ENCODE results near the gene IZUMO4.

IZUMO4 gene

GRCh38 chr19:2079076-2079864, 17.4 kb upstream of the IZUMO4 start:
- H3K9ac ChIP-seq (ENCODE audit: low read depth, low read length), result no peak overlapping the region; the same call in 1 of the 2 replicates

GRCh38 chr19:2079865-2080301, 16.8 kb upstream of the IZUMO4 start:
- H4K20me1 ChIP-seq (ENCODE audit: insufficient read depth, low read length), result peaks cover 78% of the 10 kb centered on the region
- H3K27me3 ChIP-seq (ENCODE audit: insufficient read depth, low read length, poor library complexity), result no peaks in the 10 kb centered on the region
- peak overlapping the region; percentile 55 for H3K27ac ChIP-seq (ENCODE audit: low read length)
- peaks cover 99% of the 10 kb centered on the region for H3K79me2 ChIP-seq (ENCODE audit: insufficient read depth, low read length)
- H3K9me3 ChIP-seq (ENCODE audit: insufficient read depth, low read length, severe bottlenecking), result no peaks in the 10 kb centered on the region
- peak overlapping the region in 1 of 2 experiments; percentile 67; a peak in 1 of 4 replicates for H3K4me3 ChIP-seq (ENCODE audit: low read depth in 1 of 2, low read length in 2 of 2)
- H3K4me2 ChIP-seq (ENCODE audit: insufficient read depth, low read length), result peak overlapping the region; percentile 41
- no peak overlapping the region for H2AFZ ChIP-seq (ENCODE audit: low read depth, low read length)
- peaks cover 95% of the 10 kb centered on the region for H3K36me3 ChIP-seq (ENCODE audit: insufficient read depth, low read length)
- peaks cover 67% of the 10 kb centered on the region for H3K4me1 ChIP-seq (ENCODE audit: insufficient read depth, low read length)
- DNase-seq (no peak), ATAC-seq (ENCODE audit: insufficient read depth, low read depth) (no peak)
- TF ChIP-seq EZH2 (IDR thresholded peaks at IDR 0.05; ENCODE audit: borderline replicate concordance, low read depth, low read length, severe bottlenecking) (no peak), CTCF (IDR thresholded peaks at IDR 0.05; ENCODE audit: borderline replicate concordance, extremely low read depth, low read length, poor library complexity, severe bottlenecking) (no peak)
- H3K9ac ChIP-seq (ENCODE audit: low read depth, low read length), result peak overlapping the region; percentile 42; the same call in 1 of the 2 replicates

More at GRCh38 chr19:2079076-2079864, 17.4 kb upstream of the IZUMO4 start:
- H3K36me3 ChIP-seq (ENCODE audit: insufficient read depth, low read length), result peaks cover 97% of the 10 kb centered on the region
- no peaks in the 10 kb centered on the region for H3K9me3 ChIP-seq (ENCODE audit: insufficient read depth, low read length, severe bottlenecking)
- H3K79me2 ChIP-seq (ENCODE audit: insufficient read depth, low read length), result peaks cover 97% of the 10 kb centered on the region
- H3K27ac ChIP-seq (ENCODE audit: low read length), result peak overlapping the region; percentile 29; the same call in 1 of the 2 replicates
- H3K27me3 ChIP-seq (ENCODE audit: insufficient read depth, low read length, poor library complexity), result no peaks in the 10 kb centered on the region
- H3K4me2 ChIP-seq (ENCODE audit: insufficient read depth, low read length), result peak overlapping the region; percentile 30; the same call in 1 of the 2 replicates
- no peak for DNase-seq
- peaks cover 61% of the 10 kb centered on the region for H3K4me1 ChIP-seq (ENCODE audit: insufficient read depth, low read length)
- peaks cover 78% of the 10 kb centered on the region for H4K20me1 ChIP-seq (ENCODE audit: insufficient read depth, low read length)
- TF ChIP-seq CTCF (IDR thresholded peaks at IDR 0.05; ENCODE audit: borderline replicate concordance, extremely low read depth, low read length, poor library complexity, severe bottlenecking), result no peak
- no peak for TF ChIP-seq EZH2 (IDR thresholded peaks at IDR 0.05; ENCODE audit: borderline replicate concordance, low read depth, low read length, severe bottlenecking)
- peak overlapping the region in 1 of 2 experiments; percentile 12; a peak in 1 of 4 replicates for H3K4me3 ChIP-seq (ENCODE audit: low read depth in 1 of 2, low read length in 2 of 2)
- no peak for ATAC-seq (ENCODE audit: insufficient read depth, low read depth)
- no peak overlapping the region for H2AFZ ChIP-seq (ENCODE audit: low read depth, low read length)

- TF ChIP-seq EZH2 (IDR thresholded peaks at IDR 0.05; ENCODE audit: borderline replicate concordance, low read depth, low read length, severe bottlenecking) (no peak), CTCF (IDR thresholded peaks at IDR 0.05; ENCODE audit: borderline replicate concordance, extremely low read depth, low read length, poor library complexity, severe bottlenecking) (no peak)
- Histone ChIP-seq H3K4me1 (ENCODE audit: insufficient read depth, low read length) (peaks cover 72% of the 10 kb centered on the region), H2AFZ (ENCODE audit: low read depth, low read length) (no peak overlapping the region), H3K36me3 (ENCODE audit: insufficient read depth, low read length) (peaks cover 92% of the 10 kb centered on the region), H3K27me3 (ENCODE audit: insufficient read depth, low read length, poor library complexity) (no peaks in the 10 kb centered on the region), H4K20me1 (ENCODE audit: insufficient read depth, low read length) (peaks cover 77% of the 10 kb centered on the region), H3K27ac (ENCODE audit: low read length) (peak overlapping the region; percentile 66), H3K79me2 (ENCODE audit: insufficient read depth, low read length) (peaks cover 96% of the 10 kb centered on the region), H3K4me3 (ENCODE audit: low read depth in 1 of 2, low read length in 2 of 2) (peak overlapping the region in 1 of 2 experiments; percentile 67; a peak in 1 of 4 replicates), H3K9me3 (ENCODE audit: insufficient read depth, low read length, severe bottlenecking) (no peaks in the 10 kb centered on the region), H3K9ac (ENCODE audit: low read depth, low read length) (peak overlapping the region; percentile 42; the same call in 1 of the 2 replicates), H3K4me2 (ENCODE audit: insufficient read depth, low read length) (peak overlapping the region; percentile 74)
- ATAC-seq (ENCODE audit: insufficient read depth, low read depth) (no peak), DNase-seq (no peak)
Measured at GRCh38 chr19:2080336-2080988, 16.3 kb upstream of the IZUMO4 start.
